WTC11 (cell line): ENCODE measurements around the gene ARL15.

Source experiments
- ATF2 ChIP-seq: sonication (generic); formaldehyde crosslinking; IDR thresholded peaks from 2 replicates; pipeline ENCODE4 v1.8.1; 2022; ENCODE audit warnings: low read depth, missing genetic modification reagents, borderline replicate concordance
- ELF4 ChIP-seq: sonication (generic); formaldehyde crosslinking; IDR thresholded peaks from 2 replicates; pipeline ENCODE4 v1.8.1; 2022; ENCODE audit warnings: low read depth, mild to moderate bottlenecking, moderate library complexity, missing genetic modification reagents
- NR3C1 ChIP-seq: sonication (generic); formaldehyde crosslinking; conservative IDR thresholded peaks from 2 replicates; pipeline ENCODE4 v1.8.1; 2023; ENCODE audit warnings: low read depth, mild to moderate bottlenecking, missing genetic modification reagents
- TF ChIP-seq, protein P1 (sequence below): fragments of 200-600 bp; IDR thresholded peaks from 2 replicates; pipeline ENCODE4 v1.8.0; 2022; ENCODE audit warnings: antibody characterized with exemption
- TF ChIP-seq, protein P2 (sequence below): sonication (generic); formaldehyde crosslinking; IDR thresholded peaks from 2 replicates; pipeline ENCODE4 v1.8.1; 2023; ENCODE audit warnings: mild to moderate bottlenecking, missing genetic modification reagents, moderate library complexity

DNA sequence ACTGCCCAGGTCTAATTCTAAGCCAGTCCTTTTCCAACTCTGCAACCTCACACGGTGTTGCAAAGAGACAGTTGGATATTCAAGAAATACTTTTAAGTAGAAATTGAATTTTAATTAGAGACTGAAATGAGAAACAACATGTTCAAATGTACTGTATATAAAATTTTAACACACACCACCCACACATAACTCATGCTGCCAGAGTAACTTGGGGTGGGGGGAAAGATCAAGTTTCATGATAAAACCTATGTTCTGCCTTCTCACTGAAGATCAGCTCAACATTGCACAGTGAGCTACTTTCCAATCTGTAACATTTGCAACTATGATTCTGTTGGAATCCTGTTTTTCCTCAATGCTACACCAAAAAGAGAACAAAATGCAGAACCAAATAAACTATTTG, 17.5 kb downstream of the ARL15 start:
- TF ChIP-seq ELF4 (CRISPR knock-in tag): no peak
- no peak for TF ChIP-seq NR3C1 (CRISPR knock-in tag)
- TF ChIP-seq, protein P1, sequence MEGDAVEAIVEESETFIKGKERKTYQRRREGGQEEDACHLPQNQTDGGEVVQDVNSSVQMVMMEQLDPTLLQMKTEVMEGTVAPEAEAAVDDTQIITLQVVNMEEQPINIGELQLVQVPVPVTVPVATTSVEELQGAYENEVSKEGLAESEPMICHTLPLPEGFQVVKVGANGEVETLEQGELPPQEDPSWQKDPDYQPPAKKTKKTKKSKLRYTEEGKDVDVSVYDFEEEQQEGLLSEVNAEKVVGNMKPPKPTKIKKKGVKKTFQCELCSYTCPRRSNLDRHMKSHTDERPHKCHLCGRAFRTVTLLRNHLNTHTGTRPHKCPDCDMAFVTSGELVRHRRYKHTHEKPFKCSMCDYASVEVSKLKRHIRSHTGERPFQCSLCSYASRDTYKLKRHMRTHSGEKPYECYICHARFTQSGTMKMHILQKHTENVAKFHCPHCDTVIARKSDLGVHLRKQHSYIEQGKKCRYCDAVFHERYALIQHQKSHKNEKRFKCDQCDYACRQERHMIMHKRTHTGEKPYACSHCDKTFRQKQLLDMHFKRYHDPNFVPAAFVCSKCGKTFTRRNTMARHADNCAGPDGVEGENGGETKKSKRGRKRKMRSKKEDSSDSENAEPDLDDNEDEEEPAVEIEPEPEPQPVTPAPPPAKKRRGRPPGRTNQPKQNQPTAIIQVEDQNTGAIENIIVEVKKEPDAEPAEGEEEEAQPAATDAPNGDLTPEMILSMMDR: no peak
- TF ChIP-seq, protein P2, sequence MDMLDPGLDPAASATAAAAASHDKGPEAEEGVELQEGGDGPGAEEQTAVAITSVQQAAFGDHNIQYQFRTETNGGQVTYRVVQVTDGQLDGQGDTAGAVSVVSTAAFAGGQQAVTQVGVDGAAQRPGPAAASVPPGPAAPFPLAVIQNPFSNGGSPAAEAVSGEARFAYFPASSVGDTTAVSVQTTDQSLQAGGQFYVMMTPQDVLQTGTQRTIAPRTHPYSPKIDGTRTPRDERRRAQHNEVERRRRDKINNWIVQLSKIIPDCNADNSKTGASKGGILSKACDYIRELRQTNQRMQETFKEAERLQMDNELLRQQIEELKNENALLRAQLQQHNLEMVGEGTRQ (CRISPR knock-in tag): no peak
- no peak for TF ChIP-seq ATF2 (CRISPR knock-in tag)
